Sigmoid colon (tissue), 3 donors: ENCODE data around the gene NECTIN1.

Experiments used
- POLR2A ChIP-seq, 2 donors: fragments of 450-650 bp; IDR thresholded peaks; one replicate each; pipeline ENCODE4 v1.6.1; 2016; ENCODE audit warnings: antibody characterized with exemption in 2 of 2, mild to moderate bottlenecking in 2 of 2, moderate library complexity in 2 of 2
- TF ChIP-seq, protein P1 (sequence below), 4 experiments: fragments of 450-650 bp in 3 of 4; fragments of 200-600 bp in 1 of 4; IDR thresholded peaks; one replicate each; pipeline ENCODE4 v1.5.1; 2016 to 2019; ENCODE audit warnings: antibody characterized with exemption in 4 of 4, mild to moderate bottlenecking in 3 of 4, moderate library complexity in 2 of 4

GRCh38 chr11:119739975-119740374, 11.0 kb upstream of the NECTIN1 start:
- TF ChIP-seq, protein P1, sequence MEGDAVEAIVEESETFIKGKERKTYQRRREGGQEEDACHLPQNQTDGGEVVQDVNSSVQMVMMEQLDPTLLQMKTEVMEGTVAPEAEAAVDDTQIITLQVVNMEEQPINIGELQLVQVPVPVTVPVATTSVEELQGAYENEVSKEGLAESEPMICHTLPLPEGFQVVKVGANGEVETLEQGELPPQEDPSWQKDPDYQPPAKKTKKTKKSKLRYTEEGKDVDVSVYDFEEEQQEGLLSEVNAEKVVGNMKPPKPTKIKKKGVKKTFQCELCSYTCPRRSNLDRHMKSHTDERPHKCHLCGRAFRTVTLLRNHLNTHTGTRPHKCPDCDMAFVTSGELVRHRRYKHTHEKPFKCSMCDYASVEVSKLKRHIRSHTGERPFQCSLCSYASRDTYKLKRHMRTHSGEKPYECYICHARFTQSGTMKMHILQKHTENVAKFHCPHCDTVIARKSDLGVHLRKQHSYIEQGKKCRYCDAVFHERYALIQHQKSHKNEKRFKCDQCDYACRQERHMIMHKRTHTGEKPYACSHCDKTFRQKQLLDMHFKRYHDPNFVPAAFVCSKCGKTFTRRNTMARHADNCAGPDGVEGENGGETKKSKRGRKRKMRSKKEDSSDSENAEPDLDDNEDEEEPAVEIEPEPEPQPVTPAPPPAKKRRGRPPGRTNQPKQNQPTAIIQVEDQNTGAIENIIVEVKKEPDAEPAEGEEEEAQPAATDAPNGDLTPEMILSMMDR (IDR thresholded peaks at IDR 0.05): no peak
- no peak for TF ChIP-seq POLR2A (IDR thresholded peaks at IDR 0.05)
